Natural killer cell (primary cell): Measurements from ENCODE around the gene RYR1. TPM values are rescaled to one million over a fixed set of nuclear protein-coding genes. Genes with fewer than 3 reads are reported as not detected.
A peak's percentile ranks its signal among the peaks of the same experiment; 100 is the strongest.

Experiments
- ATAC-seq, 3 donors: fragments of 150-1000 bp in 2 of 3; fragments of 200-7000 bp in 1 of 3; cut with Tn5 transposase; 1 replicate in 1 of 3; 2 replicates in 2 of 3; pipeline ENCODE4 v1.10.0; 2021; ENCODE audit warnings: mild to moderate bottlenecking in 2 of 3, moderate library complexity in 2 of 3
- DNase-seq, 2 donors: peaks; one replicate each; pipeline versions ENCODE4 v3.0.0 to v3.0.0-alpha.2; 2013 to 2021; ENCODE audit warnings: mixed read lengths in 1 of 2
- H3K27ac ChIP-seq: one replicate; pipeline ENCODE4 v1.5.1; 2013; ENCODE audit warnings: mild to moderate bottlenecking, low read length
- H3K27me3 ChIP-seq: one replicate; pipeline ENCODE4 v1.6.1; 2013; ENCODE audit warnings: low read length; ENCODE audit not compliant: control insufficient read depth, insufficient read depth
- H3K36me3 ChIP-seq: one replicate; pipeline ENCODE4 v1.6.1; 2013; ENCODE audit warnings: low read length; ENCODE audit not compliant: control insufficient read depth, insufficient read depth
- H3K4me1 ChIP-seq: one replicate; pipeline ENCODE4 v1.6.1; 2013; ENCODE audit warnings: low read length; ENCODE audit not compliant: control insufficient read depth, insufficient read depth
- H3K4me3 ChIP-seq: one replicate; pipeline ENCODE4 v1.5.1; 2013; ENCODE audit warnings: low read length
- H3K9me3 ChIP-seq: one replicate; pipeline ENCODE4 v1.6.1; 2013; ENCODE audit warnings: low read length; ENCODE audit not compliant: control insufficient read depth, insufficient read depth
- H3K27ac Mint-ChIP-seq, 2 donors: one replicate each; pipeline ENCODE4 v1.8.0; 2022; ENCODE audit warnings: mild to moderate bottlenecking in 2 of 2, mixed read lengths in 2 of 2, moderate library complexity in 1 of 2
- H3K27me3 Mint-ChIP-seq, 2 donors: one replicate each; pipeline ENCODE4 v1.8.0; 2022; ENCODE audit warnings: low read depth in 2 of 2, mixed read lengths in 2 of 2
- H3K36me3 Mint-ChIP-seq: one replicate; pipeline ENCODE4 v1.8.0; 2022; ENCODE audit warnings: mixed read lengths
- H3K4me1 Mint-ChIP-seq, 2 donors: one replicate each; pipeline ENCODE4 v1.8.0; 2022; ENCODE audit warnings: mixed read lengths in 2 of 2
- H3K4me3 Mint-ChIP-seq: one replicate; pipeline ENCODE4 v1.8.0; 2022; ENCODE audit warnings: mild to moderate bottlenecking, moderate library complexity, mixed read lengths
- H3K9me3 Mint-ChIP-seq, 2 donors: one replicate each; pipeline ENCODE4 v1.8.0; 2022; ENCODE audit warnings: mixed read lengths in 2 of 2
- CTCF ChIP-seq: fragments of 200-600 bp; IDR thresholded peaks from one replicate; pipeline ENCODE4 v1.8.0; 2022; ENCODE audit warnings: antibody characterized with exemption
- WGBS: methylation state at CpG from one replicate; pipeline ENCODE4 v1.1.7; 2013; ENCODE audit warnings: missing lambda C conversion rate; ENCODE audit not compliant: insufficient coverage; 5-methylcytosine and 5-hydroxymethylcytosine counted together
- intact Hi-C: fragments of 100-400 bp; cut with micrococcal nuclease; formaldehyde crosslinking; loops from one replicate; pipeline ENCODE4 v1.14.2; 2022
- total RNA-seq, 4 donors: library from RNA; stranded (reverse); fragments of 120-200 nt in 1 of 4; gene quantifications; one replicate each; pipeline versions ENCODE4 v1.2.3 to v1.2.4, GENCODE V29; 2013 to 2022

Gene RYR1
- total RNA-seq, 3 donors from 2014 or later (not counting 1 experiment from before 2014, with no cell fraction given) = 0.05 to 1.0 (median 0.65) TPM

- no peaks in the 10 kb centered on the region for H3K36me3 ChIP-seq
- no peaks in the 10 kb centered on the region for H3K9me3 Mint-ChIP-seq
- WGBS = 89% methylated on average over 45 of the region's 45 CpGs
- H3K9me3 ChIP-seq = no peaks in the 10 kb centered on the region
- peaks cover 6 to 12% of the 10 kb centered on the region in 2 donors for H3K27me3 Mint-ChIP-seq
- peaks cover 0 to 4% of the 10 kb centered on the region in 2 donors for H3K4me1 Mint-ChIP-seq
- intact Hi-C loops = no loop called here
- H3K4me1 ChIP-seq = no peaks in the 10 kb centered on the region
- no peak overlapping the region for H3K27ac Mint-ChIP-seq
- no peaks in the 10 kb centered on the region for H3K36me3 Mint-ChIP-seq
- H3K27me3 ChIP-seq = no peaks in the 10 kb centered on the region
- no peak for DNase-seq
- H3K4me3 ChIP-seq = no peak overlapping the region
- no peak overlapping the region for H3K4me3 Mint-ChIP-seq
- H3K27ac ChIP-seq = no peak overlapping the region
- TF ChIP-seq CTCF = no peak
- ATAC-seq = no peak
These were observed 19.2 kb downstream of the RYR1 start for GRCh38 chr19:38452430-38453366.

GRCh38 chr19:38453596-38453995 is 20.1 kb downstream of the RYR1 start:
- Histone ChIP-seq H3K4me3 (no peak overlapping the region), H3K9me3 (no peaks in the 10 kb centered on the region), H3K4me1 (no peaks in the 10 kb centered on the region), H3K27me3 (no peaks in the 10 kb centered on the region), H3K27ac (no peak overlapping the region), H3K36me3 (no peaks in the 10 kb centered on the region)
- no peak for ATAC-seq
- Mint-ChIP-seq H3K4me1 (peaks cover 0 to 4% of the 10 kb centered on the region in 2 donors), H3K27ac (no peak overlapping the region), H3K27me3 (peaks cover 6 to 12% of the 10 kb centered on the region in 2 donors), H3K4me3 (no peak overlapping the region), H3K9me3 (no peaks in the 10 kb centered on the region), H3K36me3 (no peaks in the 10 kb centered on the region)
- no peak for TF ChIP-seq CTCF
- WGBS = 79% methylated on average over 3 of the region's 3 CpGs
- intact Hi-C loops = no loop called here
- DNase-seq = no peak

- peaks cover 0 to 4% of the 10 kb centered on the region in 2 donors for H3K4me1 Mint-ChIP-seq
These were observed 21.5 kb downstream of the RYR1 start for GRCh38 chr19:38455031-38455430.

More at GRCh38 chr19:38455031-38455430, 21.5 kb downstream of the RYR1 start:
- 91% methylated on average over 4 of the region's 4 CpGs for WGBS
- no peak for ATAC-seq
- Histone ChIP-seq H3K9me3 (no peaks in the 10 kb centered on the region), H3K4me3 (no peak overlapping the region), H3K4me1 (no peaks in the 10 kb centered on the region), H3K36me3 (no peaks in the 10 kb centered on the region), H3K27me3 (no peaks in the 10 kb centered on the region), H3K27ac (no peak overlapping the region)
- peaks cover under 1 to 2% of the 10 kb centered on the region in 2 donors for H3K27me3 Mint-ChIP-seq
- H3K4me3 Mint-ChIP-seq = no peak overlapping the region
- no peak for TF ChIP-seq CTCF
- no peak overlapping the region for H3K27ac Mint-ChIP-seq
- DNase-seq = peak in 1 of 2 donors; percentile 30
- H3K36me3 Mint-ChIP-seq = no peaks in the 10 kb centered on the region
- intact Hi-C loops = no loop called here
- H3K9me3 Mint-ChIP-seq = no peaks in the 10 kb centered on the region
